GM19452 (cell line): ENCODE results near the gene GSG1.

ENCODE experiments used
- ATAC-seq: cut with Tn5 transposase; IDR thresholded peaks from one replicate; pipeline ENCODE4 v1.9.1; 2021; ENCODE audit not compliant: unreplicated experiment

Gene GSG1

GRCh38 chr12:13103391-13104033 lies at the start of gene GSG1:
GSG1 (minus strand) TSS chr12:13103667; CDS start chr12:13103512, 155 bp downstream.
- no peak for ATAC-seq

- no peak for ATAC-seq
These were observed 49.7 kb upstream of the GSG1 start for GRCh38 chr12:13153180-13153579.

DNA sequence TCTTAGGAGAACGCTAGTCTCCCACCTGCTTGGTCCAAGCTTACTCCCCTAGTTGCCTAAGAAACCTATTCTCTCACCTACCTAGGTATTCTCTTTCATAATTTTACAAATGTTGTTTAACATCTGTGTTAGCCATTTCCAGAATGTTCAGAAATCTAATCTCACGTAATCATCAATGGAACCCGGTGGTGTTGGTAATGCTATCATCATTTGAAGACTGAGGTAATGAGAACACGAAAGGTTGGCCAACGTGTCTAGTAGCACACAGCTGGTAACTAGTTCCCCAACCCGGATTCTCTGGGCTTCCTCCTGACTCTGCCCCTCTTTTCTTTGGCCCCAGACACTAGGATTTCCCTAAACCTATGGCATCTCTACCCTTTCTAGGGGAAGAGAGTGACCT lies 49.3 kb upstream of the GSG1 start:
- ATAC-seq = no peak

DNA sequence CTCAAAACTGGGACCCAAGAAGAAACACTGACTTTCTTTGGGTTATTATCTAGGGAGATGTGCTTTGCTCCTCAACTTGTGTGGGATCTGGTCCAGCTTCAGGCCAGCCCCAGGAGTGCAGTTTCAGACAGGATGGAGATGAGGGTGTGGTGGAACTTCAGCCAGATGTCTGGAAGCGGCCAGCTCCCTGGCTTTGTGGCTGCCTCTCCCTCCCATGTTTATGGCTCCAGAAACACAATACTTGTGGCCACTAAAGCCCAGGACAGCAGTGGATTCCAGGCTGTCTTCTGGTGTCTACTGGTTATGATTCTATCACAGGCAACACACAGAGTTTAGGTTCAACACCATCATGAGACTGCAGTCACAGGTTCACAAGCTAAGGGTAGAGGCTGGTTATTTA lies 48.8 kb upstream of the GSG1 start:
- no peak for ATAC-seq

DNA sequence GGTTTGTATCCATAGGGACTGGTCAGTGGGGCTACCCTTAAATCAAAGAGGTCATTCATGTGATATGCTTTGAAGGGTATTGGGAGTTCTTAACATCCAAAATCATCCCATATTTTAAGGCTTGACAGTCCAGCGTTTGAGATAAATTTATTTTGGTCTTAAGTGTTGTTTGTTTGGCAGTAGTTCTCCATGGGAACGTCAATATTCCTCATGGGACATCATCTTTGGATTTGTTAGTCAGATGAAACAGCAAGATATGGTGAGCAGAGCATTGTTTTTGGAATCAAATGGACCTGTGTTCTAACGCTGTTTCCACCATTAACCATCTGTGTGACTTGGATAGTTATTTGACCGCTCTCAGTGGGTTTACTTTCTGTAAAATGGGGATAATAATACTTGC lies 45.9 kb upstream of the GSG1 start:
- ATAC-seq = no peak

- no peak for ATAC-seq
These were observed 45.0 kb upstream of the GSG1 start for GRCh38 chr12:13148485-13148847.

DNA sequence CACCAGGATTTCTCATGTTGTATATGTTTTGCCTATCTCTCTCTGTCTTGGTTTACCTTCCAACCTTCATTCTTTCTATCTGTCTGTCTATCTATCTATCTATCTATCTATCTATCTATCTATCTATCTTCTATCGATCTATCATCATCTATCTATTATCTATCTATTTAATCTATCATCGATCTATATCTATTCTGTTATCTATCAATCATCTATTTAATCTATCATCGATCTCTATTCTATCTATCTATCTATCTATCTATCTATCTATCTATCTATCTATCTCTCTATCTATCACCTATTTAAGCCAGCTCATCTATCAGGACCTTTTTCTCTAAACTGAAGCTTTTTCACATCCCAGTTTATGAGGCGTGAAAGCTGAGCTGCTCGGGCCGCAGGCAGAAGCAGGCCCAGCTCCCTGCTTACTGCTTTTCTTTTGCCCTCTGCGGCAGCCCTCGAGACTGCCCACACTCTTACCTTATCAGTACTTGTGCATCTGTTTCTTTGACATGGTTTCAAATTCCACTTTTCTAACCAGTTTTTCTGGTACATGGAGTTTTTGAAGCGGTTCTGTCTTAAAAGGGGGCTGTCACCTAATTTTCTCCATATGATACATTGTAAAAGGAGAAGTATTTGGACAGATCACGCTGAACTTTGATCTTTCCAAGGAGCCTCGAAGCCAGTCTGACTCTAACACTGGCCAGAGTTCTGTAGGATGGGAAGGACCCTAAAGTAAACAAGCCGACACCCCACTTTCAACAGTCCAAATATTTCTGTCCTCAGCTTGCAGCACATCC lies 44.4 kb upstream of the GSG1 start:
- no peak for ATAC-seq

GRCh38 chr12:13146336-13146938 lies 43.0 kb upstream of the GSG1 start:
- ATAC-seq = no peak

- ATAC-seq = no peak
These were observed 40.9 kb upstream of the GSG1 start for GRCh38 chr12:13144266-13144828.

GRCh38 chr12:13142747-13143146 lies 39.3 kb upstream of the GSG1 start:
- ATAC-seq = no peak

DNA sequence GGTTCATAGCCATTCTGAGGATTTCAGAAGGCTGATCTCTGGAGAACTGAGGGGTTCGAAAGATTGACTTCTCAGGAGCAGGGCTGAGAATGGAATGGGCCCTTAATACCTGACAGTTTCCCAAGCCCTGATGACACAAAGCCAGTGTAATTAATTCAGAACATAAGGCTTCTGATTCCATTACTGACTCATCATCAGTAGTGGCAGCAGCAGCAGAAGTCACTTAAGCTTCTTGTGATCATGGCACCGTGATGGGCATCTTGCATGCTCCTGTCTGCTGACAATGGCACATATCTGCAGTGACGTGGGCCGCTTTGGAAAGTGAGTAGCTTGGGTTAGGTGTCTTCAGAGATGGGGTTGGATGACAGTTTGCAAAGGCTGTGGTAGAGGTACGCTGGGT lies 38.2 kb upstream of the GSG1 start:
- ATAC-seq = no peak

DNA sequence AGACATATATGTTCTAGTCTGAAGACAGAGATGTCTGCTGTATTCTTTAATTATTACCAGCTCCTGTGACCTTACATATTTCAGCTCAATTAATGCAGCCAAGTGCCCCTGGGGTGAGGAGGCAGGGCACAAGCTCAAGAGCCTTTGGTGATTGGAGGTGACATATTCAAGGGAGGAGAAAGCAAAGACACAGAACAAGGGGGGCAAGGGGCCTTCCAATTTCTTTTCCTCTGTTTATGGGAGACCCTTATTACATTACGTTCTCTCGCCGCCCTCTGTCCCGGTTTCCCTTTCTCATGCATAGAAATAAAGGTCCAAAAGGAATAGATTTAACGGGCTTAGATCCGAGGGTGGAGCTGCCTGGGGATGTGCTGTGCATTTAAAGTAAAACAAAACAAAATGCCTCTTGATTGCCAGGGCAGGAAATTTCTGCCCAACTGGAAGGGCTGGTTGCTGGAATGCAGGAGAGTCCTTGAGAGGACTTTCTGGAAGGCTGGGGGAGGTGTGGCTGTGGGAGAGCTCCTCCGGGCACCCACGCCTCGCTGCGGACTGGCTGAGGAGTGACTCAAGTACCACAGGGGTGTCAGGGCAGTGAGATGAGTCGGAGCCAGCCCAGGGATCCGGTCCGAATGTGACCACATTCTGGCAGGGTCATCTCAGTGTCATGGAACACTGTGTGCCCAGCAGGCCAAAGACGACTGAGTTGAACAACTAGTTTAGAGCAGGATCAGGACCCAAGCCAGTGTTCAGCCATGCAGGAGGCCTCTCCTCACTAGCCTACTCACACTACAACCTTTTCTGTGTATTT lies 32.1 kb upstream of the GSG1 start:
- ATAC-seq = no peak

DNA sequence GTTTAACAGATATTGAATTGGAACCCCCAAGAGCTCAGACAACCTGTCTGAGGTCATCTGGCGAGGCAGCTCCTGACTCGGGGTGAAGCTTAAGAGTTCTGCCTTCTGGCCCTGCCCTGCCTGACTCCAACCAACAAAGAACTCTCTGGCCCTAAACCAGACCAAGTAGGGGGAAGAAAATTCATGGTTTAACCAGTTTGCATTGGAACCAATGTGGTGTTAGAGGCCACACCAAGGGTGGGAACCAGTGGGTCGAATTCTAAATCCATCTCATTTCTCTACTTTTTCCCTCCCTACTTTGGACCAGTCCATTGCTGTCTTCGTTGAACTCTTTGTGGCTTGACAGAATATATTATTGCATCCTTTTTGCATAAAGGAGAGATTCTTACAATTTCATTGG lies 30.4 kb upstream of the GSG1 start:
- no peak for ATAC-seq

DNA sequence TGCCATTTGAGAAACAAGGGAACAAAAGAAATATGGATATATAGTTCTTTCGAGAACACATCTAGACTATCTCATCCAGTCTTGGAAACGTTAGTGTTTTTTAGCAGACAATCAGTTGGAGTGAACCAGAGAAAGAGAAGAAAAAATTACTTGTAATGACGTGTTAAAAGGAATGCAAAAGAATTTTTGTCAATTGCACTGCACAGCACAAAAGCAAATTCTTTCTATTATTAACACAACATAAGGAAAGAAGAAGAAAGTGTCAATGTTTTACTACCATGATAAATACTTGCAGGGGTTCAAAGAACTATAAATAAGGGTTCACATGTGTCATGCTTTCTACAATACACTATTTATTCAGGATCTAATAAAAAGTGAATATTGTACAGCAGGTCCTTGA lies 27.5 kb upstream of the GSG1 start:
- ATAC-seq = no peak

- ATAC-seq = no peak
These were observed 25.0 kb upstream of the GSG1 start for GRCh38 chr12:13128291-13128965.

DNA sequence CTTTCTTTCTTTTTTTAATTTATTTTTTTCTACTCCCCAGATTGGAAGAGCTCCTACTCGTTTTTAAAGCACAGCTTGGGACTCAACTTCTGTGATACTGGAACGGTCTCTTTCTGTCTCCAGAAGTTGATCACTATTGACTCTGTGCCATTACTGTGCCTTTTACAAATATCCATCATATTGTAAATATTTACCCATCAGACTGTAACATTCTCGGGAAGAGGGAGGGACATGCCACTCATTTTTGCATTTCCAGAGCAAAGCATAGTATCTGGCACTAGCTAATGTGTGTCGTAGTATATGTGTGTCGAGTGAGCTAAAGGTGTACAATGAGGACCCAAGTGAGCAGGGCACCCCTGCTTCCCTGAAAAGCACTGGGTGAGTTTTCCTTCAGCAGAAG lies 24.0 kb upstream of the GSG1 start:
- ATAC-seq = no peak

DNA sequence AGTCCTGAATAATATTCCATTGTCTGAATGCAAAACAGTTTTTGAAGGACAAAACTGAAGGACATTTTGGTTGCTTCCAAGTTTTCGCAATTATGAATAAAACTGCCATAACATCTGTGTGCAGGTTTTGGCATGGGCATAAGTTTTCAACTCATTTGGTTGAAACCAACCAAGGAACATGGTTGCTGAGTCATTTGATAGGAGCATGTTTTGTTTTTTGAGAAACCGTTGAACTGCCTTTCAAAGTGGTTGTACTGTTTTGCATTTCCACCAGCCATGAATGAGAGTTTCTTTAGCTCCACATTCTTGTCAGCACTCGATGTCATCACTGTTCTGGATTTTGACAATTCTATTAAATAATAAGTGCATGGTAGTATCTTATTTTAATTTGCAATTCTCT lies 23.0 kb upstream of the GSG1 start:
- ATAC-seq = no peak

DNA sequence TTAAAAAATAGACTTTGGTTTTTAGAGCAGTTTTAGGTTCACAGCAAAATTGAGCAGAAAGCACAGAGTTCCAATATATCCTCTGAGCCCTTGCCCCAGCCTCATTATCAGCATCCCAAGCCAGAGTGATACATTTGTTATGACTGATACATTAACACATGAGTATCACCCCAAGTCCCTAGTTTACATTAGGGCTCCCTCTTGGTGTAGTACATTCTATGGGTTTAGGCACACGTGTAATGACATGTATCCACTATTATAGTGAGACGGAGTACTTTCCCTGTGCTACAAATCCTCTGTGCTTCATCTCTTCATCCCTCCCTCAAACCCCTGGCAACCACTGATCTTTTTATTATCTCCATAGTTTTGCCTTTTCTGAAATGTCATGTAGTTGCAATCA lies 22.5 kb upstream of the GSG1 start:
- ATAC-seq = no peak

GRCh38 chr12:13124656-13125505 lies 21.4 kb upstream of the GSG1 start:
- no peak for ATAC-seq

DNA sequence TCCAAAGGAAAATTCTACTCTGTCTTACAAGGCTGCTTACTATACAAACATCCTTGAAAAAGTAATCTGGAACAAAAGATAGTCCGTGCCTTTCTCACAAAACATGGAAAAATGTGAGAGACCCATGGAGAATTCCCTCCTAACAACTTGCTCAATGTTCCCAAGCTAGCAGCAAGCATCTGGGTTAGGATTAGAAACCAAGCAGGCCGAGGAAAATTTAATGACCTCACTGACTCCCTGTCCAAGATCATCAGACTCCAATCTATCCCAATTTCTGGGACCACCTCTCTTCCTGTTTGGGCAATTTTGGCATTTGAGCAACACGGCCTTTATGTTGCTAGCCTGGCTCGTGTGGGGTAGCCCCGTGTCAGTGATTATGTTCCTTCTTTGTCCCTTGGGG lies 18.1 kb upstream of the GSG1 start:
- no peak for ATAC-seq
